Thoracic aorta (tissue), 2 donors: Measurements from ENCODE around the gene KCP. TPM values are rescaled to one million over a fixed set of nuclear protein-coding genes. Genes with fewer than 3 reads are reported as not detected.
A peak's percentile ranks its signal among the peaks of the same experiment; 100 is the strongest.

Experiments used
- ATAC-seq: fragments of 150-250 bp; one replicate; pipeline ENCODE4 v1.8.0; 2017; ENCODE audit warnings: low read depth; ENCODE audit not compliant: insufficient number of reproducible peaks, low FRiP score
- DNase-seq: peaks from one replicate; pipeline ENCODE4 v3.0.0-alpha.2; 2020; ENCODE audit warnings: low spot score
- H3K27ac ChIP-seq, 2 donors: fragments of 200-600 bp; sonication (generic); 1 replicate in 1 of 2; 2 replicates in 1 of 2; pipeline ENCODE4 v1.5.1; 2016; ENCODE audit warnings: mild to moderate bottlenecking in 2 of 2, moderate library complexity in 2 of 2
- H3K27me3 ChIP-seq: fragments of 200-600 bp; sonication (generic); replicated peaks from 2 replicates; pipeline ENCODE4 v1.6.0; 2016; ENCODE audit warnings: mild to moderate bottlenecking; ENCODE audit not compliant: insufficient read depth
- H3K36me3 ChIP-seq: fragments of 200-600 bp; sonication (generic); one replicate; pipeline ENCODE4 v1.5.1; 2016
- H3K4me1 ChIP-seq, 2 donors: fragments of 200-600 bp; sonication (generic); 1 replicate in 1 of 2; 2 replicates in 1 of 2; pipeline versions ENCODE4 v1.5.1 to v1.6.0; 2016; ENCODE audit warnings: low read depth in 2 of 2, mild to moderate bottlenecking in 1 of 2; ENCODE audit not compliant: control insufficient read depth in 1 of 2
- H3K4me3 ChIP-seq: fragments of 200-600 bp; sonication (generic); 2 replicates; pipeline ENCODE4 v1.5.1; 2016; ENCODE audit warnings: mild to moderate bottlenecking
- H3K9me3 ChIP-seq: fragments of 200-600 bp; sonication (generic); 2 replicates; pipeline ENCODE4 v1.5.1; 2016
- total RNA-seq, 2 donors: library from RNA; depleted of rRNA; stranded (reverse); fragments of >200 nt; gene quantifications; one replicate each; pipeline versions ENCODE4 v1.1.0 to v1.2.3, GENCODE V29; 2016
- TF ChIP-seq, protein P1 (sequence below): fragments of 200-600 bp; sonication (generic); IDR thresholded peaks from one replicate; pipeline ENCODE4 v1.5.1; 2019; ENCODE audit warnings: antibody characterized with exemption

KCP gene
- total RNA-seq, 2 donors from 2014 or later: 0.81 to 2.0 TPM

GRCh38 chr7:128827971-128828711 lies 82.4 kb downstream of the KCP start:
- H3K36me3 ChIP-seq: no peaks in the 10 kb centered on the region
- peak overlapping the region; percentile 23 for H3K4me3 ChIP-seq
- peaks cover 24 to 42% of the 10 kb centered on the region in 2 donors for H3K4me1 ChIP-seq
- TF ChIP-seq, protein P1, sequence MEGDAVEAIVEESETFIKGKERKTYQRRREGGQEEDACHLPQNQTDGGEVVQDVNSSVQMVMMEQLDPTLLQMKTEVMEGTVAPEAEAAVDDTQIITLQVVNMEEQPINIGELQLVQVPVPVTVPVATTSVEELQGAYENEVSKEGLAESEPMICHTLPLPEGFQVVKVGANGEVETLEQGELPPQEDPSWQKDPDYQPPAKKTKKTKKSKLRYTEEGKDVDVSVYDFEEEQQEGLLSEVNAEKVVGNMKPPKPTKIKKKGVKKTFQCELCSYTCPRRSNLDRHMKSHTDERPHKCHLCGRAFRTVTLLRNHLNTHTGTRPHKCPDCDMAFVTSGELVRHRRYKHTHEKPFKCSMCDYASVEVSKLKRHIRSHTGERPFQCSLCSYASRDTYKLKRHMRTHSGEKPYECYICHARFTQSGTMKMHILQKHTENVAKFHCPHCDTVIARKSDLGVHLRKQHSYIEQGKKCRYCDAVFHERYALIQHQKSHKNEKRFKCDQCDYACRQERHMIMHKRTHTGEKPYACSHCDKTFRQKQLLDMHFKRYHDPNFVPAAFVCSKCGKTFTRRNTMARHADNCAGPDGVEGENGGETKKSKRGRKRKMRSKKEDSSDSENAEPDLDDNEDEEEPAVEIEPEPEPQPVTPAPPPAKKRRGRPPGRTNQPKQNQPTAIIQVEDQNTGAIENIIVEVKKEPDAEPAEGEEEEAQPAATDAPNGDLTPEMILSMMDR: no peak
- H3K27me3 ChIP-seq: no peaks in the 10 kb centered on the region
- no peaks in the 10 kb centered on the region for H3K9me3 ChIP-seq
- H3K27ac ChIP-seq: peak overlapping the region; percentile 81 to 97
- ATAC-seq (no peak), DNase-seq (no peak)

GRCh38 chr7:128827248-128827958 lies 83.1 kb downstream of the KCP start:
- Histone ChIP-seq H3K9me3 (no peaks in the 10 kb centered on the region), H3K4me3 (peak overlapping the region; percentile 23), H3K27ac (peak overlapping the region; percentile 81 to 97), H3K27me3 (no peaks in the 10 kb centered on the region), H3K4me1 (peaks cover 18 to 35% of the 10 kb centered on the region in 2 donors), H3K36me3 (no peaks in the 10 kb centered on the region)
- TF ChIP-seq, protein P1: no peak
- ATAC-seq (peak; percentile 31), DNase-seq (no peak)

GRCh38 chr7:128826916-128827247 lies 83.6 kb downstream of the KCP start:
- no peaks in the 10 kb centered on the region for H3K27me3 ChIP-seq

More at GRCh38 chr7:128826916-128827247, 83.6 kb downstream of the KCP start:
- no peak overlapping the region for H3K4me3 ChIP-seq
- peak overlapping the region; percentile 81 to 97 for H3K27ac ChIP-seq
- TF ChIP-seq, protein P1: no peak
- H3K4me1 ChIP-seq: peaks cover 18 to 31% of the 10 kb centered on the region in 2 donors
- no peaks in the 10 kb centered on the region for H3K9me3 ChIP-seq
- ATAC-seq: no peak
- DNase-seq: no peak
- no peaks in the 10 kb centered on the region for H3K36me3 ChIP-seq

Other genes starting within 250 kb of the KCP start
- 1 to 10 TPM in 1 of 2 donors, under 1 TPM in 1; 0.81 to 2.3 TPM for gene GARIN1A, start 238.4 kb downstream of the KCP start, total RNA-seq
- 100 to 1,000 TPM; 204 to 255 TPM for gene CALU, start 171.3 kb downstream of the KCP start, total RNA-seq
- gene OPN1SW, start 134.9 kb downstream of the KCP start, total RNA-seq: not detected
- gene CCDC136, start 118.7 kb downstream of the KCP start, total RNA-seq: 10 to 100 TPM; 29.3 to 34.7 TPM
- gene FLNC, start 80.3 kb downstream of the KCP start, total RNA-seq: 100 to 1,000 TPM; 157 to 273 TPM
- gene ATP6V1F, start 47.9 kb downstream of the KCP start, total RNA-seq: 10 to 100 TPM; 73.6 to 96.0 TPM
- gene IRF5, start 27.2 kb upstream of the KCP start, total RNA-seq: 10 to 100 TPM; 11.9 to 25.0 TPM
- gene TNPO3, start 144.4 kb upstream of the KCP start, total RNA-seq: 10 to 100 TPM; 28.6 to 29.5 TPM
- 10 to 100 TPM in 1 of 2 donors, 1 to 10 TPM in 1; 6.3 to 14.1 TPM for gene TSPAN33, start 234.0 kb upstream of the KCP start, total RNA-seq